ENCODE measurements around the gene BAZ2B. TPM values are rescaled to one million over a fixed set of nuclear protein-coding genes. Genes with fewer than 3 reads are reported as not detected.

BAZ2B gene
- total and polyA plus RNA-seq, 9 of the 15 experiments (the other 6 are each of a cell fraction or from before 2014, with no cell fraction given) = 7.5 to 38.6 (median 19.8) TPM

- TF ChIP-seq ZNF512 (tag; IDR thresholded peaks at IDR 0.05) (no peak), ZNF76 (CRISPR knock-in tag; IDR thresholded peaks at IDR 0.05; ENCODE audit: borderline replicate concordance) (0 out of 2 replicates have a peak, but pooled peaks have one; percentile 23), MECOM (CRISPR knock-in tag; IDR thresholded peaks at IDR 0.05) (no peak), PHF20 (IDR thresholded peaks at IDR 0.05; ENCODE audit: partially characterized antibody) (peak; percentile 62), PHF8 (IDR thresholded peaks at IDR 0.05; ENCODE audit: borderline replicate concordance, low read length) (peak; percentile 83; the same call in 1 of the 2 replicates), HMG20B (CRISPR knock-in tag; IDR thresholded peaks at IDR 0.05) (no peak), KLF16 (IDR thresholded peaks at IDR 0.05) (no peak), FOXJ2 (tag; IDR thresholded peaks at IDR 0.05) (no peak; the same call in 1 of the 2 replicates), FOXM1 (IDR thresholded peaks at IDR 0.05; ENCODE audit: low read depth) (0 out of 2 replicates have a peak, but pooled peaks have one; percentile 14), FOXM1 (CRISPR knock-in tag; IDR thresholded peaks at IDR 0.05; ENCODE audit: low read depth) (no peak), COPS2 (conservative IDR thresholded peaks at IDR 0.05) (no peak), RBM34 (IDR thresholded peaks at IDR 0.05; ENCODE audit: borderline replicate concordance, insufficient read depth, low read length) (no peak), CBFA2T3 (IDR thresholded peaks at IDR 0.05) (no peak), SIX5 (IDR thresholded peaks at IDR 0.05; ENCODE audit: borderline replicate concordance in 1 of 2, insufficient read depth in 1 of 2, low read depth in 1 of 2, low read length in 2 of 2) (no peak), U2AF2 (optimal IDR thresholded peaks at IDR 0.05; ENCODE audit: low read depth, low read length) (no peak), CEBPB (tag; IDR thresholded peaks at IDR 0.05) (no peak), ZNF592 (IDR thresholded peaks at IDR 0.05) (no peak; the same call in 1 of the 2 replicates), HNRNPH1 (optimal IDR thresholded peaks at IDR 0.05; ENCODE audit: low read depth, low read length) (no peak), POLR2AphosphoS2 (IDR thresholded peaks at IDR 0.05; ENCODE audit: low read length) (no peak), EWSR1 (IDR thresholded peaks at IDR 0.05; ENCODE audit: borderline replicate concordance, low read depth, partially characterized antibody) (no peak), TCFL5 (CRISPR knock-in tag; conservative IDR thresholded peaks at IDR 0.05) (no peak)
- TF ChIP-seq, protein P1, sequence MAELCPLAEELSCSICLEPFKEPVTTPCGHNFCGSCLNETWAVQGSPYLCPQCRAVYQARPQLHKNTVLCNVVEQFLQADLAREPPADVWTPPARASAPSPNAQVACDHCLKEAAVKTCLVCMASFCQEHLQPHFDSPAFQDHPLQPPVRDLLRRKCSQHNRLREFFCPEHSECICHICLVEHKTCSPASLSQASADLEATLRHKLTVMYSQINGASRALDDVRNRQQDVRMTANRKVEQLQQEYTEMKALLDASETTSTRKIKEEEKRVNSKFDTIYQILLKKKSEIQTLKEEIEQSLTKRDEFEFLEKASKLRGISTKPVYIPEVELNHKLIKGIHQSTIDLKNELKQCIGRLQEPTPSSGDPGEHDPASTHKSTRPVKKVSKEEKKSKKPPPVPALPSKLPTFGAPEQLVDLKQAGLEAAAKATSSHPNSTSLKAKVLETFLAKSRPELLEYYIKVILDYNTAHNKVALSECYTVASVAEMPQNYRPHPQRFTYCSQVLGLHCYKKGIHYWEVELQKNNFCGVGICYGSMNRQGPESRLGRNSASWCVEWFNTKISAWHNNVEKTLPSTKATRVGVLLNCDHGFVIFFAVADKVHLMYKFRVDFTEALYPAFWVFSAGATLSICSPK (IDR thresholded peaks at IDR 0.05; ENCODE audit: borderline replicate concordance) = no peak
Observed at GRCh38 chr2:159285929-159286708, 330.2 kb downstream of the BAZ2B start, which contains the start of gene WDSUB1 (continued).

All from K562 (cell line).